Airway epithelial cell (primary cell): ENCODE measurements around the gene BECN2. TPM values are rescaled to one million over a fixed set of nuclear protein-coding genes. Genes with fewer than 3 reads are reported as not detected.

ENCODE experiments used
- total RNA-seq: library from RNA; depleted of rRNA; stranded (reverse); fragments of >200 nt; gene quantifications from 2 replicates; pipeline ENCODE4 v1.2.3, GENCODE V29; 2015

BECN2 gene
- total RNA-seq: not detected in 2 replicates

GRCh38 chr1:241957692-241958494 lies at the start of gene BECN2:
BECN2 (plus strand) TSS chr1:241957767; CDS start chr1:241957767, 0 bp downstream.

GRCh38 chr1:241999026-241999425 lies 41.5 kb downstream of the BECN2 start, which contains the start of gene MAP1LC3C:
MAP1LC3C (minus strand) TSS chr1:241999098; CDS start chr1:241999008, 90 bp downstream.

Other genes starting within 250 kb of the BECN2 start
- gene EXO1, start 109.6 kb upstream of the BECN2 start, total RNA-seq: 6.9 and 10.7 TPM in 2 replicates
- not detected in 2 replicates for gene MAP1LC3C, start 41.3 kb downstream of the BECN2 start, total RNA-seq